Fibroblast of the aortic adventitia (primary cell): ENCODE results near the gene TAF4. TPM values are rescaled to one million over a fixed set of nuclear protein-coding genes. Genes with fewer than 3 reads are reported as not detected.

Experiments
- DNase-seq: peaks from one replicate; pipeline ENCODE4 v3.0.0-alpha.2; 2010; ENCODE audit warnings: low read depth
- H3K4me3 ChIP-seq: 2 replicates; pipeline ENCODE4 v1.5.1; 2011; ENCODE audit warnings: low read depth, mild to moderate bottlenecking, control low read depth, low read length, moderate library complexity
- CTCF ChIP-seq: IDR thresholded peaks from 2 replicates; pipeline ENCODE4 v1.5.1; 2011; ENCODE audit warnings: mild to moderate bottlenecking, low read length, control low read depth, inconsistent platforms; ENCODE audit not compliant: insufficient read depth
- total RNA-seq: library from RNA; depleted of rRNA; stranded (reverse); fragments of >200 nt; gene quantifications from 2 replicates; pipeline ENCODE4 v1.2.3, GENCODE V29; 2012; ENCODE audit warnings: low replicate concordance

Gene TAF4
- total RNA-seq, 1 donor, result 5.4 TPM

GRCh38 chr20:62052336-62052841 lies 13.3 kb downstream of the TAF4 start:
- H3K4me3 ChIP-seq, result no peak overlapping the region
- no peak for DNase-seq
- no peak for TF ChIP-seq CTCF

- H3K4me3 ChIP-seq, result no peak overlapping the region
- no peak for DNase-seq
- no peak for TF ChIP-seq CTCF
These were observed 14.0 kb downstream of the TAF4 start for GRCh38 chr20:62051546-62052255.

GRCh38 chr20:62051144-62051543 lies 14.5 kb downstream of the TAF4 start:
- TF ChIP-seq CTCF, result no peak
- peak; percentile 31 for DNase-seq

GRCh38 chr20:62050166-62051120 lies 15.2 kb downstream of the TAF4 start:
- DNase-seq, result no peak
- no peak for TF ChIP-seq CTCF

More at GRCh38 chr20:62051144-62051543, 14.5 kb downstream of the TAF4 start:
- no peak overlapping the region for H3K4me3 ChIP-seq

GRCh38 chr20:62049342-62050165 lies 16.1 kb downstream of the TAF4 start:
- DNase-seq, result no peak
- no peak overlapping the region for H3K4me3 ChIP-seq
- no peak for TF ChIP-seq CTCF

More at GRCh38 chr20:62050166-62051120, 15.2 kb downstream of the TAF4 start:
- H3K4me3 ChIP-seq, result no peak overlapping the region

GRCh38 chr20:62048821-62049291 lies 16.8 kb downstream of the TAF4 start:
- DNase-seq, result no peak
- no peak overlapping the region for H3K4me3 ChIP-seq
- TF ChIP-seq CTCF, result no peak
